Mammary epithelial cell (primary cell): ENCODE results near the gene CCDC85C.

Source experiments
- CTCF ChIP-seq, 2 donors: IDR thresholded peaks in 1 of 2; conservative IDR thresholded peaks in 1 of 2; 2 replicates each; pipeline ENCODE4 v1.5.1; 2011 to 2012; ENCODE audit warnings: inconsistent platforms in 2 of 2, low read length in 2 of 2, mild to moderate bottlenecking in 2 of 2, control low read depth in 1 of 2, low read depth in 1 of 2; ENCODE audit not compliant: insufficient read depth in 1 of 2; ENCODE audit errors: extremely low read depth in 1 of 2
- EZH2 ChIP-seq: IDR thresholded peaks from 2 replicates; pipeline ENCODE4 v1.6.1; 2012; ENCODE audit warnings: low read length, inconsistent platforms, borderline replicate concordance

- TF ChIP-seq CTCF (conservative IDR thresholded peaks at IDR 0.05 in 1 of 2, IDR thresholded peaks at IDR 0.05 in 1 of 2; ENCODE audit: extremely low read depth in 1 of 2, insufficient read depth in 1 of 2, low read depth in 1 of 2, low read length in 2 of 2) (no peak), EZH2 (no peak)
Measured at GRCh38 chr14:99574099-99574880, 29.7 kb downstream of the CCDC85C start.
